Liver (tissue), 9 donors: ENCODE results near the gene GRIN2C. TPM values are rescaled to one million over a fixed set of nuclear protein-coding genes. Genes with fewer than 3 reads are reported as not detected.

Source experiments
- DNase-seq: peaks from one replicate; pipeline ENCODE4 v3.0.0-alpha.2; 2017; ENCODE audit warnings: low spot score
- H3K27ac ChIP-seq, 2 donors: one replicate each; pipeline ENCODE4 v1.7.0; 2013; ENCODE audit warnings: inconsistent platforms in 2 of 2, low read length in 2 of 2, control low read depth in 1 of 2, low read depth in 1 of 2, mild to moderate bottlenecking in 1 of 2
- H3K27me3 ChIP-seq, 4 donors: one replicate each; pipeline versions ENCODE4 v1.6.1 to v1.7.0; 2013; ENCODE audit warnings: low read length in 3 of 4, inconsistent platforms in 1 of 4, mild to moderate bottlenecking in 1 of 4, moderate library complexity in 1 of 4; ENCODE audit not compliant: control insufficient read depth in 4 of 4, insufficient read depth in 4 of 4
- H3K36me3 ChIP-seq, 4 donors: one replicate each; pipeline versions ENCODE4 v1.6.1 to v1.7.0; 2013; ENCODE audit warnings: low read length in 3 of 4, mild to moderate bottlenecking in 3 of 4, low read depth in 1 of 4, moderate library complexity in 1 of 4; ENCODE audit not compliant: control insufficient read depth in 4 of 4, insufficient read depth in 3 of 4
- H3K4me1 ChIP-seq, 4 donors: one replicate each; pipeline versions ENCODE4 v1.6.1 to v1.7.0; 2013; ENCODE audit warnings: low read length in 3 of 4, mild to moderate bottlenecking in 3 of 4, moderate library complexity in 1 of 4; ENCODE audit not compliant: control insufficient read depth in 4 of 4, insufficient read depth in 4 of 4
- H3K4me3 ChIP-seq, 3 donors: one replicate each; pipeline versions ENCODE4 v1.6.1 to v1.7.0; 2013; ENCODE audit warnings: low read length in 3 of 3, control low read depth in 1 of 3, low read depth in 1 of 3, mild to moderate bottlenecking in 1 of 3
- H3K9ac ChIP-seq, 2 donors: one replicate each; pipeline ENCODE4 v1.7.0; 2013; ENCODE audit warnings: low read length in 2 of 2, mild to moderate bottlenecking in 2 of 2, moderate library complexity in 2 of 2, control low read depth in 1 of 2, low read depth in 1 of 2
- H3K9me3 ChIP-seq, 4 donors: one replicate each; pipeline versions ENCODE4 v1.6.1 to v1.7.0; 2013; ENCODE audit warnings: low read length in 3 of 4; ENCODE audit not compliant: control insufficient read depth in 4 of 4
- FOXA1 ChIP-seq: IDR thresholded peaks from 2 replicates; pipeline ENCODE4 v1.6.1; 2016; ENCODE audit warnings: antibody characterized with exemption
- HNF4G ChIP-seq: IDR thresholded peaks from 2 replicates; pipeline ENCODE4 v1.6.1; 2016; ENCODE audit warnings: antibody characterized with exemption
- JUND ChIP-seq, 2 donors: IDR thresholded peaks; 2 replicates each; pipeline ENCODE4 v1.6.1; 2016; ENCODE audit warnings: antibody characterized with exemption in 2 of 2
- MAX ChIP-seq: IDR thresholded peaks from 2 replicates; pipeline ENCODE4 v1.6.1; 2016; ENCODE audit warnings: antibody characterized with exemption
- NR2F2 ChIP-seq: IDR thresholded peaks from 2 replicates; pipeline ENCODE4 v1.6.1; 2016; ENCODE audit warnings: antibody characterized with exemption
- RAD21 ChIP-seq, 2 donors: IDR thresholded peaks; 2 replicates each; pipeline ENCODE4 v1.6.1; 2016; ENCODE audit warnings: antibody characterized with exemption in 2 of 2, mild to moderate bottlenecking in 2 of 2
- TAF1 ChIP-seq: conservative IDR thresholded peaks from 2 replicates; pipeline ENCODE4 v1.6.1; 2016; ENCODE audit warnings: antibody characterized with exemption, mild to moderate bottlenecking
- WGBS: extraction: QIAGEN DNeasy Blood & Tissue Kit; methylation state at CpG from one replicate; pipeline ENCODE4 v1.1.7; 2013; 5-methylcytosine and 5-hydroxymethylcytosine counted together
- polyA plus RNA-seq, 2 donors: library from polyadenylated mRNA; stranded (reverse) in 1 of 2; unstranded in 1 of 2; fragments of 200-250 nt in 1 of 2; fragments of >200 nt in 1 of 2; fragmentation: Nextera tagmentation in 1 of 2; extraction: Ambion mirVana in 1 of 2; gene quantifications; one replicate each; pipeline versions ENCODE4 v1.2.1 to v1.2.3, GENCODE V29; 2013 to 2015
- total RNA-seq, 2 donors: library from RNA; depleted of rRNA; stranded (reverse); fragments of >200 nt; gene quantifications; one replicate each; pipeline ENCODE4 v1.2.3, GENCODE V29; 2014
- TF ChIP-seq, protein P1 (sequence below): IDR thresholded peaks from 2 replicates; pipeline ENCODE4 v1.6.1; 2016; ENCODE audit warnings: antibody characterized with exemption, mild to moderate bottlenecking
- TF ChIP-seq, protein P2 (sequence below): IDR thresholded peaks from 2 replicates; pipeline ENCODE4 v1.6.1; 2016; ENCODE audit warnings: antibody characterized with exemption
- donor health status: healthy.
- donor health status: healthy.
- donor health status: healthy.
- donor health status: healthy.
- donor health status: healthy.

GRIN2C gene
- total and polyA plus RNA-seq, 4 donors = 0.03 to 0.10 (median 0.09) TPM; not detected in 1

DNA sequence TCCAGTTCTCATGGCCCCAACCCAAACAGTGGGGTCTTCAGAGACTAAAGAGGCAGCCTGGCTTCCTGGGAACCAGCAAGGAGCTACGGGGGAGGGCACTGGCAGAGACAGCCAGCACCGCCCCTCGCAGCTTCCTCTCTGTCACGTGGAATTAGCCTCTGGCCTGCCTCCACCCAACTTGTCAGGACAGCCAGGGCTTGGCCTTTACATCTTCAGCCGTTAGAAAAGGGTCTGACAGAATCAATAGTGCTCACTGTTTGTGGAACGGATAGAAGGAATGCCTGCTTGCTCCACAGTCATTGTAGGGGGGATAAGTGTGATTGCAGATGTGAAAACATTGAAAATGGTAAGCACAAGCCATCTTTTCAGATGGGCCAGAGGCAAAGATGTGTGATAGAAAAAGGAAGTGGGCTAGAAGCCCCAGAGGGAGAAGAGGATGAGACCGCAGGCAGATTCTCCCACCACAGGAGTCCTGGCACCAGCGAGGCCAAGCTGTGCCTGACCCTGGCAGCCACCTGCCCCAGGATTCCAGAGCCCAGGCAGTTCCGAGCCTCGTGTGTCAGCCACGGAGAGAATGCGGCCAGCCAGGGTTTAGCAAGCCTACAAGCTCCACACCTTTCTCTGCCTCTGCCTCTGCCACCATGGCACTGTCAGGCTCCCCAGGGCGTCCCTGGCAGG lies 18.6 kb downstream of the GRIN2C start (continued):
- TF ChIP-seq, protein P1, sequence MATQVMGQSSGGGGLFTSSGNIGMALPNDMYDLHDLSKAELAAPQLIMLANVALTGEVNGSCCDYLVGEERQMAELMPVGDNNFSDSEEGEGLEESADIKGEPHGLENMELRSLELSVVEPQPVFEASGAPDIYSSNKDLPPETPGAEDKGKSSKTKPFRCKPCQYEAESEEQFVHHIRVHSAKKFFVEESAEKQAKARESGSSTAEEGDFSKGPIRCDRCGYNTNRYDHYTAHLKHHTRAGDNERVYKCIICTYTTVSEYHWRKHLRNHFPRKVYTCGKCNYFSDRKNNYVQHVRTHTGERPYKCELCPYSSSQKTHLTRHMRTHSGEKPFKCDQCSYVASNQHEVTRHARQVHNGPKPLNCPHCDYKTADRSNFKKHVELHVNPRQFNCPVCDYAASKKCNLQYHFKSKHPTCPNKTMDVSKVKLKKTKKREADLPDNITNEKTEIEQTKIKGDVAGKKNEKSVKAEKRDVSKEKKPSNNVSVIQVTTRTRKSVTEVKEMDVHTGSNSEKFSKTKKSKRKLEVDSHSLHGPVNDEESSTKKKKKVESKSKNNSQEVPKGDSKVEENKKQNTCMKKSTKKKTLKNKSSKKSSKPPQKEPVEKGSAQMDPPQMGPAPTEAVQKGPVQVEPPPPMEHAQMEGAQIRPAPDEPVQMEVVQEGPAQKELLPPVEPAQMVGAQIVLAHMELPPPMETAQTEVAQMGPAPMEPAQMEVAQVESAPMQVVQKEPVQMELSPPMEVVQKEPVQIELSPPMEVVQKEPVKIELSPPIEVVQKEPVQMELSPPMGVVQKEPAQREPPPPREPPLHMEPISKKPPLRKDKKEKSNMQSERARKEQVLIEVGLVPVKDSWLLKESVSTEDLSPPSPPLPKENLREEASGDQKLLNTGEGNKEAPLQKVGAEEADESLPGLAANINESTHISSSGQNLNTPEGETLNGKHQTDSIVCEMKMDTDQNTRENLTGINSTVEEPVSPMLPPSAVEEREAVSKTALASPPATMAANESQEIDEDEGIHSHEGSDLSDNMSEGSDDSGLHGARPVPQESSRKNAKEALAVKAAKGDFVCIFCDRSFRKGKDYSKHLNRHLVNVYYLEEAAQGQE = no peak
- TF ChIP-seq RAD21 (IDR thresholded peaks at IDR 0.05) = no peak
- TF ChIP-seq MAX = no peak
- TF ChIP-seq FOXA1 = no peak
- TF ChIP-seq, protein P2, sequence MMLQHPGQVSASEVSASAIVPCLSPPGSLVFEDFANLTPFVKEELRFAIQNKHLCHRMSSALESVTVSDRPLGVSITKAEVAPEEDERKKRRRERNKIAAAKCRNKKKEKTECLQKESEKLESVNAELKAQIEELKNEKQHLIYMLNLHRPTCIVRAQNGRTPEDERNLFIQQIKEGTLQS = no peak
- no peak for TF ChIP-seq JUND (IDR thresholded peaks at IDR 0.05)
- no peak for TF ChIP-seq TAF1

DNA sequence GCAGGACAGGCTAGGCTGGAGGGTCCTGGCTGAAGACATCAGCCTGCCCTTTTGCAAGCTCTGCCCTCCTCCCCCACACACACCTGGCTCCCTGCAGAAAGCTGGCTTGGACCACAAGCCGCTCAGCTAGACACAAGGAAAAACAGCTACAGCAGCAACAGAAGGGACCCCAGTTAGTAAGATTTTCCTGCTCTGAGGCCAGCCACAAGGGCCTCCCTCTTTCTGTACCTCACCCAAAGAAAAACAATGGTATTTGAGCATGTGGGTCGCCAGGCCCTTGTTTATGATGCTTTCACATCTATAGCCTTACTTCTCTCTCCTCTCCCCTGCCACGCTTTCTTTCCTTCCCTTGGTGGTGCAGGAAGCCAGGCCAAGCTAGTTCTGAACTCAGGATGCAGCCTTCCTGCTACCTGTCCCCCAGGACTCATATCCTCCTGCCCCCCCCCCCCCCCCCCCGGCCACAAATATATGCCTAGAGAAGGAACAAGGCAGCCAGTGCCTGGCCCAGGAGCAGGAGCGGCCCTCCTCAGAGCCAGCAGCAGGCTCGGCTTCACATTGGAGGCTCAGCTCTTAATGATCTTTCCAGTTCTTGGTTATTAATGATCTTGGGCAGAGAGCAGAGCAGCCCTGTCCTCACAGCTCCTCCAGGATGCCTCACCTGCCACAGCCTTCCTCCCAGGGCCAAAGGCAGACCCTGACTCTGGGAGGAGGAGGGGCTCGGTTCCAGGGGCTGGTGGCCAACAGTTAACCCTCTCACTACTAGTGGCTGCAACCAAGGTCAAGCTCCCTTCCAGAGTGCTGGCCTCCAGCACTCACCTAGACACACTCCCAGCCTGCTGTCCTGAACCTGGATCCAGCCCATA lies 19.5 kb downstream of the GRIN2C start:
- Histone ChIP-seq H3K4me1 (peaks cover 0 to 7% (median 5%) of the 10 kb centered on the region in 4 donors), H3K36me3 (peaks cover 0 to 14% (median 2%) of the 10 kb centered on the region in 4 donors), H3K9ac (no peak overlapping the region), H3K27ac (no peak overlapping the region), H3K4me3 (no peak overlapping the region), H3K27me3 (no peaks in the 10 kb centered on the region), H3K9me3 (no peaks in the 10 kb centered on the region)
- no peak for DNase-seq
- 73% methylated on average over 7 of the region's 7 CpGs for WGBS
- TF ChIP-seq HNF4G = no peak
- TF ChIP-seq, protein P2 = no peak
- TF ChIP-seq, protein P1 = no peak
- no peak for TF ChIP-seq TAF1
- TF ChIP-seq JUND (IDR thresholded peaks at IDR 0.05) = no peak
- TF ChIP-seq NR2F2 = no peak
